ENCODE data around the gene SH3GL3. TPM values are rescaled to one million over a fixed set of nuclear protein-coding genes. Genes with fewer than 3 reads are reported as not detected.

The SH3GL3 gene
- total and polyA plus RNA-seq, 2 of the 4 experiments (the other 2 are of a cell fraction), result not detected

DNA sequence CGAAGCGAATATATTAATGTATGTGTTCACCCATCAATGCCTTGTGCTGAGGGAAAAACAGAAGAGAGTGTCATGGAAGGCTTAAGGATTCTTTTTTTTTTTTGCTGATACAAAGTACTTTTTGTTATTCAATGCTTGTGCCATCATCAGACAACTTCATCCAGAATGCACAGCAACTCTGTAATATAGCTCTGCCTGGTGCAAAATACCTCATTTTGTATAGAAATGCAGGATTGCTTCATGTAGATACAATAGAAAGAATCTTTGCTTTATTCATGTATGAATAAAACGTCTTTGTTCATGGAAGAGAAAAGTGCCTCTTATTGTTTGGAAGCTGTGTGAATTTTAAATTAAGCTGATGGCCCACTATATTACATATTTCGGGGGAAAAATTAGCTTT, 62.9 kb downstream of the SH3GL3 start:
- Histone ChIP-seq H3K23ac (ENCODE audit: low read depth, low read length) (no peak overlapping the region), H3K36me3 (ENCODE audit: control insufficient read depth, insufficient read depth, low read length) (no peaks in the 10 kb centered on the region), H2AFZ (replicated peaks; ENCODE audit: low read length, poor library complexity) (no peak overlapping the region), H3K79me1 (ENCODE audit: low read depth in 1 of 2, low read length in 2 of 2) (no peaks in the 10 kb centered on the region), H4K5ac (ENCODE audit: low read depth, low read length) (no peak overlapping the region), H3K9me1 (ENCODE audit: insufficient read depth, low read length) (no peaks in the 10 kb centered on the region), H3K27me3 (ENCODE audit: control insufficient read depth, insufficient read depth, low read length) (no peaks in the 10 kb centered on the region), H4K91ac (ENCODE audit: insufficient read depth, low read depth, low read length) (no peak overlapping the region), H3K4me3 (ENCODE audit: insufficient read depth, low read depth, low read length) (no peak overlapping the region), H2BK15ac (ENCODE audit: low read depth, low read length) (no peak overlapping the region), H3K4ac (ENCODE audit: low read depth, low read length) (no peak overlapping the region), H2BK5ac (ENCODE audit: low read depth, low read length, poor library complexity, severe bottlenecking) (no peak overlapping the region), H3K4me1 (ENCODE audit: control insufficient read depth, insufficient read depth, low read length) (no peaks in the 10 kb centered on the region), H3K56ac (ENCODE audit: extremely low read depth, insufficient read depth, low read length) (no peak overlapping the region), H2BK20ac (ENCODE audit: low read depth, low read length) (no peak overlapping the region), H2AK9ac (replicated peaks; ENCODE audit: low read depth, low read length, poor library complexity) (no peak overlapping the region), H2BK120ac (ENCODE audit: low read depth, low read length) (no peak overlapping the region), H3K27ac (ENCODE audit: insufficient read depth, low read length) (no peak overlapping the region), H2AK5ac (ENCODE audit: low read depth, low read length) (no peak overlapping the region), H4K8ac (ENCODE audit: low read depth in 2 of 2, low read length in 2 of 2) (no peak overlapping the region), H3K4me2 (ENCODE audit: low read depth, low read length) (no peak overlapping the region), H3K9me3 (ENCODE audit: control insufficient read depth, insufficient read depth, low read length) (no peaks in the 10 kb centered on the region), H3K18ac (ENCODE audit: low read depth, low read length) (no peak overlapping the region), H3K14ac (replicated peaks; ENCODE audit: low read depth, low read length) (no peak overlapping the region), H3K9ac (ENCODE audit: low read depth, low read length) (no peak overlapping the region), H4K20me1 (ENCODE audit: insufficient read depth, low read length) (no peaks in the 10 kb centered on the region)
- intact Hi-C loops (cut with micrococcal nuclease), result no loop called here
- no peak for DNase-seq
- TF ChIP-seq POLR2A (IDR thresholded peaks at IDR 0.05; ENCODE audit: low read depth, low read length) (no peak), SMC3 (IDR thresholded peaks at IDR 0.05; ENCODE audit: low read depth, low read length) (no peak), FOS (IDR thresholded peaks at IDR 0.05; ENCODE audit: low read depth, low read length) (no peak), RFX5 (IDR thresholded peaks at IDR 0.05; ENCODE audit: low read depth, low read length) (no peak), BHLHE40 (IDR thresholded peaks at IDR 0.05; ENCODE audit: low read depth, low read length) (no peak), NFE2L2 (IDR thresholded peaks at IDR 0.05; ENCODE audit: low read depth, low read length) (no peak), MAFK (IDR thresholded peaks at IDR 0.05; ENCODE audit: low read depth, low read length) (no peak)
- TF ChIP-seq, protein P1, sequence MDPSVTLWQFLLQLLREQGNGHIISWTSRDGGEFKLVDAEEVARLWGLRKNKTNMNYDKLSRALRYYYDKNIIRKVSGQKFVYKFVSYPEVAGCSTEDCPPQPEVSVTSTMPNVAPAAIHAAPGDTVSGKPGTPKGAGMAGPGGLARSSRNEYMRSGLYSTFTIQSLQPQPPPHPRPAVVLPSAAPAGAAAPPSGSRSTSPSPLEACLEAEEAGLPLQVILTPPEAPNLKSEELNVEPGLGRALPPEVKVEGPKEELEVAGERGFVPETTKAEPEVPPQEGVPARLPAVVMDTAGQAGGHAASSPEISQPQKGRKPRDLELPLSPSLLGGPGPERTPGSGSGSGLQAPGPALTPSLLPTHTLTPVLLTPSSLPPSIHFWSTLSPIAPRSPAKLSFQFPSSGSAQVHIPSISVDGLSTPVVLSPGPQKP (IDR thresholded peaks at IDR 0.05; ENCODE audit: borderline replicate concordance, low read depth, low read length), result no peak
- TF ChIP-seq, protein P2, sequence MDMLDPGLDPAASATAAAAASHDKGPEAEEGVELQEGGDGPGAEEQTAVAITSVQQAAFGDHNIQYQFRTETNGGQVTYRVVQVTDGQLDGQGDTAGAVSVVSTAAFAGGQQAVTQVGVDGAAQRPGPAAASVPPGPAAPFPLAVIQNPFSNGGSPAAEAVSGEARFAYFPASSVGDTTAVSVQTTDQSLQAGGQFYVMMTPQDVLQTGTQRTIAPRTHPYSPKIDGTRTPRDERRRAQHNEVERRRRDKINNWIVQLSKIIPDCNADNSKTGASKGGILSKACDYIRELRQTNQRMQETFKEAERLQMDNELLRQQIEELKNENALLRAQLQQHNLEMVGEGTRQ (IDR thresholded peaks at IDR 0.05; ENCODE audit: low read depth, low read length), result no peak
- in situ Hi-C loops (cut with MboI; ENCODE audit: low sequenced_read_pairs), result no loop called here
- ChIA-PET POLR2A (ENCODE audit: unreplicated experiment) (no interaction called here), CTCF (interaction anchor here (1.0 kb wide), 1 partner anchor 48 kb away, joined by 3 read pairs; no protein-coding TSS in a partner anchor)
- no peak for ATAC-seq (ENCODE audit: low read depth)
- WGBS, 2 experiments (ENCODE audit: extremely low coverage in 2 of 2, insufficient read length in 1 of 2), result no CpG with 5 or more reads among the region's 4 CpGs
- no TSS peak for BruUV-seq (replicated peaks)
- dilution Hi-C loops (cut with HindIII; ENCODE audit: low sequenced_read_pairs, unreplicated experiment), result no loop called here
